A549 (cell line): ENCODE measurements around the gene VPS51.

Source experiments
- EP300 ChIP-seq, 2 experiments: fragments of >200 bp; sonication (Bioruptor Twin); formaldehyde crosslinking; IDR thresholded peaks; 2 replicates in 1 of 2; 3 replicates in 1 of 2; pipeline ENCODE4 v1.6.1; 2016 to 2017
- JUN ChIP-seq, 2 experiments: fragments of >200 bp; sonication (Bioruptor Twin); formaldehyde crosslinking; IDR thresholded peaks; 2 replicates in 1 of 2; 3 replicates in 1 of 2; pipeline ENCODE4 v1.6.1; 2016 to 2017

DNA sequence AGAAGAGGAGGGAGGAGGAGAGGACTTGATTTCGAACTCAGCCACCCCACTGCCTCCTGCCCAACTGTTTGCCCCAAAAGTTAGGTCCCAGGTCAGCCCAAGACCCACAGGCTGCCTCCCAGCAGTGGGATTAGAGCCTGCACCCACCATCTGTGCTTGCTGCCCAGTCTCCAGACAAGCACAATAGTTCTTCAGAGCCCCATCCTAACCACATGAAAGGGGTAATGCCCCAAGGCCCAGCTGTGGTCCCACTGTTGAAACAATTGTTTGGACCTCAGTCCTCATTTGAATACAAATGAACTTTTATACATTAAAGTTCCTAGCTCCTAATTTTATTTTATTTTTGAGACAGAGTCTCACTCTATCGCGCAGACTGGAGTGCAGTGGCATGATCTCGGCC is 5.4 kb upstream of the VPS51 start:
- no peak for TF ChIP-seq JUN (IDR thresholded peaks at IDR 0.05)
- TF ChIP-seq EP300 (IDR thresholded peaks at IDR 0.05), result no peak
